ENCODE results near the gene BANF2. TPM values are rescaled to one million over a fixed set of nuclear protein-coding genes. Genes with fewer than 3 reads are reported as not detected.
A peak's percentile ranks its signal among the peaks of the same experiment; 100 is the strongest.

BANF2 gene
- total and polyA plus RNA-seq, 2 of the 4 experiments (the other 2 are of a cell fraction) = not detected

DNA sequence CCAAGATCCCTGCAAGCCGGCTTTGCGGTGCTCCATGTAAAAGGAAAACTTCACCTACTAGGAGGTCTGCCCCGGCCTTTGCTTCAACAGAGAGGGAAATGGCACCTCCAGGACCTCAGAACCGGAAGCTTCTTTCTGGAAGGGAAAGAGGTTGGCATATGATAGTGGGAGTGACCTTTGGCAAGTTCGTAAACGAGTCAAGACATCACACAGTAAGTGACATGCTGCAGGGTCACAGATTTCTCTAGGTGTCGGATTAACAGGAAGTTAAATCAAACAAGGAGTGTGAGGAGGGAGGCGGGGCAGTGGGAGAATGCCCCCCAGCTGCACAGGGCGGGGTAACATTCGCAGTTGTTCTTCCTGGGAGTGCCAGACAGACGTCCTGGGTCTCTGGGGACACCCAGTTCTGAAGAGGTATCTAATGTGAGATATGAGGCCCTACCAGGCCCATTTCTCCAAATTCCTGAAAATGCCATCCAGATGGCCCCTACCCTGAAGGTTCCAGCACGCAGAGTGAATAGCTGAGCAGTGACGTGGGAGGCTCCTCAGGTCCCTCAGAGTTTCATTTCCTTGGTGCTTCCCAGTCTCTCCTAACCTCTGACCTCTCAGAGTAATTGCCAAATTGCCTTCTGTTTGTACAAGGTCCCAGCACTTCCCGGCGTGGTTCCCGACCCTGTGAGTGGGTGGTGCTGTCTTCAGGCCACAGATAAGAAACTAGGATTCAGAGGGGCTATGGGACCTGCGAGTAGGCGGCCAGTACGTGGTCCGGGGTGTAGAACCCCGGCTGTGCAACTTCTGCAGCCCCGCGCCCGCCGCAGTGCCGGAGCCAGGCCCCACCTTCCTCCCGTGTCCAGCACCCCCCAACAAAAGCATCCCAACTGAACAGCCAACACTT, 19.6 kb upstream of the BANF2 start:
- peak overlapping the region; percentile 96 for H2AK9ac ChIP-seq (replicated peaks; ENCODE audit: low read depth, low read length, poor library complexity)
- H3K9ac ChIP-seq (ENCODE audit: low read depth, low read length) = peak overlapping the region; percentile 87
- no peak overlapping the region; the same call in 2 of the 3 replicates for H2BK15ac ChIP-seq (ENCODE audit: low read depth, low read length)
- H3K9me1 ChIP-seq (ENCODE audit: insufficient read depth, low read length) = peaks cover 31% of the 10 kb centered on the region
- H2BK20ac ChIP-seq (ENCODE audit: low read depth, low read length) = no peak overlapping the region
- peak overlapping the region; percentile 29 for H2AFZ ChIP-seq (replicated peaks; ENCODE audit: low read length, poor library complexity)
- H3K23ac ChIP-seq (ENCODE audit: low read depth, low read length) = peak overlapping the region; percentile 90
- peak overlapping the region; percentile 96 for H3K4me3 ChIP-seq (ENCODE audit: insufficient read depth, low read depth, low read length)
- peak overlapping the region; percentile 81 for H3K4me2 ChIP-seq (ENCODE audit: low read depth, low read length)
- BruUV-seq (replicated peaks) = no TSS peak
- TF ChIP-seq CEBPB (IDR thresholded peaks at IDR 0.05; ENCODE audit: low read depth, low read length) (peak; percentile 48; the same call in 1 of the 2 replicates), MAFK (IDR thresholded peaks at IDR 0.05; ENCODE audit: low read depth, low read length) (no peak), MXI1 (IDR thresholded peaks at IDR 0.05; ENCODE audit: borderline replicate concordance, low read depth, low read length) (0 out of 2 replicates have a peak, but pooled peaks have one; percentile 10), POLR2A (IDR thresholded peaks at IDR 0.05; ENCODE audit: low read depth, low read length) (peak; percentile 19), FOS (IDR thresholded peaks at IDR 0.05; ENCODE audit: low read depth, low read length) (no peak)
- peak overlapping the region; percentile 57 for H2BK120ac ChIP-seq (ENCODE audit: low read depth, low read length)
- peaks cover 3% of the 10 kb centered on the region for H3K27me3 ChIP-seq (ENCODE audit: control insufficient read depth, insufficient read depth, low read length)
- H3K14ac ChIP-seq (replicated peaks; ENCODE audit: low read depth, low read length) = peak overlapping the region; percentile 94
- peak overlapping the region; percentile 61 for H3K56ac ChIP-seq (ENCODE audit: extremely low read depth, insufficient read depth, low read length)
- ATAC-seq (ENCODE audit: low read depth) (peak; percentile 1; the same call in 1 of the 2 replicates), DNase-seq (peak; percentile 71)
- dilution Hi-C loops (cut with HindIII; ENCODE audit: low sequenced_read_pairs, unreplicated experiment) = no loop called here
- no peak overlapping the region for H4K5ac ChIP-seq (ENCODE audit: low read depth, low read length)
- peak overlapping the region; percentile 12; the same call in 1 of the 2 replicates for H3K18ac ChIP-seq (ENCODE audit: low read depth, low read length)
- CTCF ChIA-PET = interaction anchor here (1.0 kb wide), 1 partner anchor 218 kb away, joined by 3 read pairs; no protein-coding TSS in a partner anchor
- H2BK5ac ChIP-seq (ENCODE audit: low read depth, low read length, poor library complexity, severe bottlenecking) = peak overlapping the region; percentile 72
- 7% methylated on average over 13 of the region's 27 CpGs; no CpG with 5 or more reads in 1 of the 2 experiments for WGBS, 2 experiments (ENCODE audit: extremely low coverage in 2 of 2, insufficient read length in 1 of 2)
- no peaks in the 10 kb centered on the region for H3K9me3 ChIP-seq (ENCODE audit: control insufficient read depth, insufficient read depth, low read length)
- peaks cover 58% of the 10 kb centered on the region for H4K20me1 ChIP-seq (ENCODE audit: insufficient read depth, low read length)
- in situ Hi-C loops (cut with MboI; ENCODE audit: low sequenced_read_pairs) = loop anchor here (5.0 kb wide), 1 partner anchor 217 kb away; no protein-coding TSS in a partner anchor
- POLR2A ChIA-PET (ENCODE audit: unreplicated experiment) = interaction anchor here (0.6 kb wide), 1 partner anchor 224 kb away, joined by 3 read pairs; no protein-coding TSS in a partner anchor
- H2AK5ac ChIP-seq (ENCODE audit: low read depth, low read length) = peak overlapping the region; percentile 45
- peak overlapping the region; percentile 50 for H4K91ac ChIP-seq (ENCODE audit: insufficient read depth, low read depth, low read length)
- H3K4me1 ChIP-seq (ENCODE audit: control insufficient read depth, insufficient read depth, low read length) = peaks cover 29% of the 10 kb centered on the region
- peak overlapping the region in 1 of 2 experiments; percentile 75; a peak in 1 of 4 replicates for H4K8ac ChIP-seq (ENCODE audit: low read depth in 2 of 2, low read length in 2 of 2)
- intact Hi-C loops (cut with micrococcal nuclease) = loop anchor here (5.0 kb wide), 1 partner anchor 72 kb away; no protein-coding TSS in a partner anchor
- peaks cover 4 to 43% of the 10 kb centered on the region in 2 experiments; a peak in 2 of 4 replicates for H3K79me1 ChIP-seq (ENCODE audit: low read depth in 1 of 2, low read length in 2 of 2)
- peak overlapping the region; percentile 79 for H3K4ac ChIP-seq (ENCODE audit: low read depth, low read length)
- H3K27ac ChIP-seq (ENCODE audit: insufficient read depth, low read length) = peak overlapping the region; percentile 80
- peaks cover 31% of the 10 kb centered on the region for H3K36me3 ChIP-seq (ENCODE audit: control insufficient read depth, insufficient read depth, low read length)

Measured in IMR-90 (cell line).